Measurements from ENCODE around the gene NTSR2. TPM values are rescaled to one million over a fixed set of nuclear protein-coding genes. Genes with fewer than 3 reads are reported as not detected.
A peak's percentile ranks its signal among the peaks of the same experiment; 100 is the strongest.

NTSR2 gene
- total RNA-seq, 1 donor from 2014 or later = not detected

DNA sequence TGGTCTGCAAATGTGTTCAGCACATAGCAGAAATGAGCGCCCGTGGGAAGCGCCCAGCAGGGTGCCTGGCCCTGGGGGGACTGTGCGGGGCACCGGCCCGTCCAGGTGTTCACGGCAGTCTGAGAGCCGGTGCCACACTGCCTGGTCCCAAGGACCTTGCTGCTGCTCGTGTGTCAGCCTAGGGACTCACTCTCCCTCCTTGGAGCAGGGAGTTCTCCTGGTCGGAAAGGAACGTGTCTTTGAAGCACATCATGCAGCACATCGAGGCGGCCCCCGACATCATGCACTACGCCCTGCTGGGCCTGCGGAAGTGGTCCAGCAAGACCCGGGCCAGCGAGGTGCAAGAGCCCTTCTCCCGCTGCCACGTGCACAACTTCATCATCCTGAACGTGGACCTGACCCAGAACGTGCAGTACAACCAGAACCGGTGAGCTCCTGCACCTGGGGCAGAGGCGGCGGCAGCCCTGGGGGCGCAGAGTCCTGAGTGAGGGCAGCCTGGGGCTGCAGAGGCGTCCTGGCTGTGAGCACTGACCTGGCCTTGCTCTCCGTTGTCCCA is 36.0 kb downstream of the NTSR2 start:
- ATAC-seq (no peak), DNase-seq (ENCODE audit: low spot score) (no peak)

DNA sequence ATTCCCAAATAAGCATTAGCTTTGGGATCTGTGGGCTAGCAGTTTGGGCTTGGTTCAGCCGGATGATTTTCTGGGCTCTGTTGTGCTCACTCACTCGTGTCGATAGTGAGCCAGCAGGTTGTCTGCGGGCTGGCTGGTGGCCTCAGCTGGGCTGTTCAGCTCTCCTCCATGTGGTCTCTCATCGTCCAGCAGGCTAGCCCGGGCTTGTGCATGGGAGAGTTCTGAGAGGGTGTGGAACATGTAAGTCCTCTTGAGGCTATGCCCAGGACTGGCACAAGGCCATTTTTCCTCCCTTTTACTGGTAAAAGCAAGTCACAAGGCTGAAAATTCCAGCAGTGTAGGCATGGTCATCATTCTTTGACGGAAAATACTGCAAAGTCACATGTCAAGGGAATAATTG is 38.5 kb downstream of the NTSR2 start:
- ATAC-seq (no peak), DNase-seq (ENCODE audit: low spot score) (no peak)

DNA sequence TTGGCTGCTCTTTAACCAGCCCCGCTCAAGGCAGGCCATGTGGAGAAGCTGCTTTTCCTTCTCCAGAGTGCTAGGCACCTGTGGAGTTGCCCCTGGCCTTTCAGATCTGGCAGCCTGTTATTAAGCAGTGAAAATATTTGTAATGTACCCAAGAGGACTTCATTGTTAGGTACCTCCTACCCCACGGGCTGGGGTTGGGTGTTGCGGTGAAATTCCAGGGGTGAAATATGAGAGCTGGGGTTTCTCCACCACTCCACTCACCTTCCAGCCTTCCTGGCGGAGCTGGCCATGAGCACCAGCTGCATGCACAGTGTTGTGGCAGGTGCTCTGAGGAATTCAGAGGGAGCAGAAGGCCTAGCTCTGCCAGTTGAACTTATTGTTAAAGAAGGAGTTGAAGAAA is 39.1 kb downstream of the NTSR2 start:
- no peak for DNase-seq (ENCODE audit: low spot score)
- no peak for ATAC-seq

DNA sequence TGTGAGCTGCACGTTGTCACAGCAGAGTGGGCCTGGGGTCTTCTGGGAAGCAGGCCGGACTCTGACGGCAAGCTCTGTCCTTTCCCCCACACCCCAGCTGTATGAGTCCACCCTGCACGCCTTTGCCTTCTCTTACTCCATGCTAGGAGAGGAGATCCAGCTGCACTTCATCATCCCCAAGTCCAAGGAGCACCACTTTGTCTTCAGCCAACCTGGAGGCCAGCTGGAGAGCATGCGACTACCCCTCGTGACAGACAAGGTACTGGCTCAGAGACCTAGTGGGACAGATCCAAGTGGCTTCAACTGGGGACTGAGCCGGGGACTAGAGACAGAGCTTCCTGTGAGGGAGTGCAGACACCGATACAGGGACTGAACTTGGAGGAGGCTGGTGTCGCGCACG is 40.1 kb downstream of the NTSR2 start:
- DNase-seq (ENCODE audit: low spot score) (no peak), ATAC-seq (no peak)

DNA sequence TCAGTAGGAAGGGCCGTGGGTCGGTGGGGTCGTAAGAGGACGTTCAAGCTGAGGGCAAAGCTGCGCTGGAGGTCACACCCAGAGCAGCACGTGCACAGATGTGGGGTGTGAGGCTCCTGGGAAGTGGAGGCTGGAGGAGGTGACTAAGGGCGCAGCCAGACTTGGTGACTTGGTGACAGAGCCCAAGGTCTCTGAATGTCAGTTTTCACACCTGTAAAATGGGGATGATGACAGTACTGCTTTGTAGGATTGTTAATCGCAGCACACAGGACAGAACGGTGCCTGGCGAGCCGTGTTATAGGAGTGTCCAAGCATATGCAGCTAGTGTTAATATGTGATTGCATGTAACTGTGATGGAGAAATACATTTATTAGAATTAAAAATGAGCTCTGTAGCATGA is 40.8 kb downstream of the NTSR2 start:
- ATAC-seq (no peak), DNase-seq (ENCODE audit: low spot score) (no peak)

DNA sequence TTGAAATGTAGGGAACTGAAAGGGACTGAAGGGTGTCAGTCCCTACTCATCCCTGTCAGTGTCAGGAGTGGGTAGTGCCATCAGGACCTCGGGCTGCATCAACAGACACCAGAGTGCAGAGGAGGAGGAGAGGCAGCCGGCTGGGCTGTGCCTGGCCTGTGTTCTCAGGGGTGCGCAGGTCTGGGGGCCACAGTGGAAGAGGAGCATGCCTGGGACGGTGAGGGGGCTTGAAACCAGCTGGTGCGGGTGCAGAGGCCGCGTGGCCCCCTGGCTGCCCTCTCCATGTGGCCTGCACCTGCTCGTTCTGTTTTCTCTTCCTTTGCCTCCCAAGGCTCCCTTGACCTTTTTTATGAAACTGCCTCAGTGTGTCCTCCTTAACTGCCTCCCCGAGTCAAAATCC is 41.3 kb downstream of the NTSR2 start:
- ATAC-seq = no peak
- no peak for DNase-seq (ENCODE audit: low spot score)

DNA sequence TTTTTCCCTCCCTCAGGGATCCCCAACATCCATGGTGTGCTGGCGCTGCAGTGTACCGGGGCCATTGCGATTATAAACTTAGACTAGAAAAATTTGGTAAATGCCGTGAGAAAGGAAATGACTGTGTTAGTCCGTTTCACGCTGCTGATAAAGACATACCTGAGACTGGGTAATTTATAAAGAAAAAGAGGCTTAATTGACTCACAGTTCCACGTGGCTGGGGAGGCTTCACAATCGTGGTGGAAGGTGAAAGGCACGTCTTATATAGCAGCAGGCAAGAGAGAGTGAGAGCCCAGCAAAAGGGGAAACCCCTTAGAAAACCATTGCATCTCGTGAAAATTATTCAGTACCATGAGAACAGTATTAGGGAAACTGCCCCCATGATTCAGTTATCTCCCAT is 44.3 kb downstream of the NTSR2 start:
- no peak for ATAC-seq
- DNase-seq (ENCODE audit: low spot score) = no peak

DNA sequence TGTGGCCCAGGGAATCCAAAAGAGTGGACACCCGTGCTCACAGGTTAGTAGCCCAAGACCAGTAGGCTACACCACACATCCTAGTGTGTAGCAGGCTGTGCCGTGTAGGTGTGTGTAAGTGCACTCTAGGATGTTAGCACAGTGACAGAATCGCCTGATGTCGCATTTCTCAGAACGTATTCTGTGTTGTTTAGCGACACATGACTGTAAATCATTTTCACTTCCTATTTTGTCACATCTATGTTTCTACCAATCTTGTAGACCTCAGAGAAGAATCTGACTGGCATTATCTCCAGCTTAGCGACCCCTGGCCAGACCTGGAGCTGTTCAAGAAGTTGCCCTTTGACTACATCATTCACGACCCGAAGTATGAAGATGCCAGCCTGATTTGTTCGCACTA is 45.1 kb downstream of the NTSR2 start:
- ATAC-seq (no peak), DNase-seq (ENCODE audit: low spot score) (no peak)

DNA sequence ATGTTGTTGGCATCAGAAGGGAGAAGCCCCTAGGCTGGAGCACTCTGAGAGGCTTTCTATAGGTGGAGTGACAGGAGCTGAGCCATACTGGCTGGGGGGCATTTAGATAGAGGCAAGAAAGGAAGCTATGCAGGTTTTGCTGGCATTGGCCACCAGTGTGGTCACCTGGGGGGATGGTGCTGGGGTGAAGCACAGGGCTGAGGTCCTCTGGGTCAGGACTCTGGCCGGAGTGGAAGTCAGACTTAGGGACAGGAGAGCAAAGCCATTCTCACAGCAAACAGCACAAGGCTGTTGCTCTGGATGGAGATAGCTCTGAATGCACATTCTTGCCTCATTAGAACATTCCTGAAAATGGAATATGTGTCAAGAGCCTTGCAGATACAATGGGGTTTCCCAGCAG is 47.4 kb downstream of the NTSR2 start:
- DNase-seq (ENCODE audit: low spot score) (no peak), ATAC-seq (no peak)

DNA sequence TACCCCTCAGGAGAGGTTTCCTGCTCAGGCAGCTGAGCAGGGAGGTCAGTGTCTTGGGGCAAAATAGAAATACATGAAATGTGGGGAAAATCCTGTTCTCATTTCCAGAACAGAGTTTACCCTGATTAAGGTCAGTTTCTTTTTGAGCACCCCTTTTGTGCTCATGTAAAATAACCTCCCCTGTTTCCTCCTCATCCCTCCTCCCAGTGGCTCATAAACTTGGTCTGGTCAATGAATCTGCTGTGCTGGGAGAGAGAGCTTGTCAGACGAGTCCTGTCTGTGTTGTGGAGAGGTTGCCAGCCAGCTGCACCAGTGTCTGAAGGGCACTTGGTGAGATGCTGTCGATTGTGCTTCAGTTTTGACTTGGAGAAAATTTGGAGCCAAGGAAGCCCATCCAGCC is 48.6 kb downstream of the NTSR2 start:
- no peak for ATAC-seq
- no peak for DNase-seq (ENCODE audit: low spot score)

DNA sequence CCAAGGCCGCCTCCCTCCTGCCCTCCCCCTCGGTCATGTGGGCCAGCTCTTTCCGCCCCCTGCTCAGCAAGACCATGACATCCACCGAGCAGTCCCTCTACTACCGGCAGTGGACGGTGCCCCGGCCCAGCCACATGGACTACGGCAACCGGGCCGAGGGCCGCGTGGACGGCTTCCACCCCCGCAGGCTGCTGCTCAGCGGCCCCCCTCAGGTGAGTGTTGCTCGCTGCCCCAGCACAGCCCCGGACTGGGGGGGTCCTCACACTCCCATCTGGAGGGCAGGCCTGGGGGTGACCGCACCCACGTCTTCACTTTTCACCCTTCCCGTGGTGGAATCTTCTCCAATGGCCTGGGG is 51.3 kb downstream of the NTSR2 start:
- no peak for ATAC-seq
- DNase-seq (ENCODE audit: low spot score) = no peak

DNA sequence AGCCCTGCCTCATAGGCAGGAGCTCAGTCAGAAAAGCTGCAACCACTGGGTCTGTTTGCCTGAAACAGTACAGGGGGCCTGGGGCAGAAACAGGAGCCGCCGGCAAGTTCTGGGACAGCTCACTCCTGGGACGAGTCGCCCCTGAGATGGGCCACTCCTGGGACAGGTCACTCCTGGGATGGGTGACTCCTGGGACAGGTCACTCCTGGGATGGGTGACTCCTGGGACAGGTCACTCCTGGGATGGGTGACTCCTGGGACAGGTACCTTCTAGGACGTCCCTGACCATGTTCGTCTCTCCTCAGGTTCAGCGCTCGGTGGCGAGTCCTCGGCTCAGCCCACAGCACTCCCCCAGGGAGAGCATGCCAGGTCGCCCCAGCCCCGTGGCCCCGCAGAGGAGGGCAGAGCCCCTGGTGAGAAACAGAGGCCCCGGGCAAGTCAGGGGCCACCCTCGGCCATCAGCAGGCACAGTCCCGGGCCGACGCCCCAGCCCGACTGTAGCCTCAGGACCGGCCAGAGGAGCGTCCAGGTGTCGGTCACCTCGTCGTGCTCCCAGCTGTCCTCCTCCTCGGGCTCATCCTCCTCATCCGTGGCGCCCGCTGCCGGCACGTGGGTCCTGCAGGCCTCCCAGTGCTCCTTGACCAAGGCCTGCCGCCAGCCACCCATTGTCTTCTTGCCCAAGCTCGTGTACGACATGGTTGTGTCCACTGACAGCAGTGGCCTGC is 51.8 kb downstream of the NTSR2 start:
- ATAC-seq (peak; percentile 41), DNase-seq (ENCODE audit: low spot score) (no peak)

DNA sequence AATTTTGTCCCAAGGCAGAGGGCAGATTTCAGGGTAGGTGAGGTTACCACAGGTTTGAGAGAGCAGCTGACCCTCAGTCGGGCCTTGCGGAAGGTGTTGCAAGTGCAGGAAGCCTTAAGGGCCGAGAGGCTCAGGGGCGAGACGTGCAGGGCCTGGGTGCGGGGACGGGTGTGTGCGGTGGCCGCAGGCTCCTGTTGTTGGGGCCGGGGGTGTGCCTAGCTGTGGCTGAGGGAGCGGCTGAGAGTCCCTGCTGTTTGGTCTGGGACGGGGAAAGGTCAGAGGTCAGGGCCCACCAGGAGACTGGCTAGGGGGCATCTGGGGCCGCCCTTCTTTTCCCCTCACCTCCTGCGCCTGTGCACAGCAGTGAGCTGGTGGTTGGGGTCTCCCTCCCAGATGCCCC is 52.5 kb downstream of the NTSR2 start:
- DNase-seq (ENCODE audit: low spot score) (no peak), ATAC-seq (no peak)

DNA sequence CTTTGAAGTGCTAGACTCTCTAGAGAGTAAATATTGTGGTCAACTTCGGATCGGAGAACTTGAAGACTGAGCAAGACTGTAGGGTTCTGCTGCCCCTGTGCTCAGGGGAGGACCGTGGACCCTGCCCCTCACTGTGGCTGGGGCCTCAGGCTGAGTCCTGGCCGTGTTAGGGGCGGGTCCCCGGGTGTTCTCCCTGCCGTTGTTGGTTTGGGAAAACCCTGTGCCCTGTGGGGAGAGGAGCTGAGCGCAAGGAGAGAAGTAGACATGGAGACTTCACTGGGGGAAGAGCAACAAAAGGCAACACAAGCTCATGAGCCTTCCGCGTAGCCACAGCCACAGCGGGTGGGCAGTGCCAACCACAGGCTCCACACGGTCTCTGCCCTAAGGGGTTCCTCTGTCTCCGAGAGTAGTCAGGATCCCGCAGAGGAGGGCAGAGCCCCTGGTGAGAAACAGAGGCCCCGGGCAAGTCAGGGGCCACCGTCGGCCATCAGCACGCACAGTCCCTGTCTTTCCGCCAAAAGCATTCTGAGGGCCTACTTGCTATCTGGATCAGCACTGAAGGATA is 53.1 kb downstream of the NTSR2 start:
- DNase-seq (ENCODE audit: low spot score) = no peak
- no peak for ATAC-seq

DNA sequence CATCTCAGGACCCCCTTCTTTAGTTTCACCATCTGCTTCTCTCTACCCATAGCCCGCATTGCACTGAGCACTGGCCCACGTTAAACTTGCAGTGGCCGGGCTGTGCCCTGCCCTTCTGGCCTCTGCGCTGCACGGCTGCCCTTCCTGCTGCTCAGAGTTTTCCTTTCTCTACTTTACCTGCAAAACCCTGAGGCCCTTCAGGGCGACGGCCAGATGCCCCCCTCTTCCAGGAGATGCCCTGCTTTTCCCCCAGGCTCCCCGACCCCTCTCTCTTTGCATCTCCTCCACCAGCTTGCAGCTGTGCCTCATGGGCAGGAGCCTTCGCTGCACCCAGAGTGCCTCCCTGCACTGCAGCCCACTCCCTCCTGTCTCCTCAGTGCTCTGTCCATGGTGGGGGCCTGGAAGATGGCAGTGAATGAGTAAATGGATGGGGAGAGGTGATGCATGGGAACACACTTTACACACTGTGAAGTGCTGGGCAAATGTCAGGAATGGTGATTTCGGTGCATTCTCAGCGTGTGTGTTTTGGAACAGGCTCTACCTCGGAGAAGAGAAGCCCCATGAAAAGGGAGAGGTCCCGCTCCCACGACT is 53.8 kb downstream of the NTSR2 start:
- no peak for ATAC-seq
- DNase-seq (ENCODE audit: low spot score) = no peak

DNA sequence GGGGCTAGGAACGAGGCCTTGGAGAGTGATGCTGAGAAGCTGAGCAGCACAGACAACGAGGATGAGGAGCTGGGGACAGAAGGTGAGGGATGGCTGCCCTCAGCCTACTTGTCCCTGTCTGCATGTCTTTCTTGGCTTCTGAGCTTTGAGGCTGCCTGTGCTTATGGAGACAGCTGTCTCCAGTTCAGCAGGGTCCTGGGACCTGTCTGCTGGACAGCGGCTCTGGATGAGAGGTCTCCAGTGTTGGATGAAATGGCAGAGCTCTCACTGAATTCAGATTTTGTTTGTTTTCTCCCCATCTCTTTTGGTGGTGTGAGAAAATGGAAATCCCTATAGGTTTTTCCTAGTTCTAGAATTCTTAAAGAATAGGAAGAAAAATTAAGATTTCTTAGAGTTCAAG is 54.8 kb downstream of the NTSR2 start:
- DNase-seq (ENCODE audit: low spot score) (no peak), ATAC-seq (no peak)

DNA sequence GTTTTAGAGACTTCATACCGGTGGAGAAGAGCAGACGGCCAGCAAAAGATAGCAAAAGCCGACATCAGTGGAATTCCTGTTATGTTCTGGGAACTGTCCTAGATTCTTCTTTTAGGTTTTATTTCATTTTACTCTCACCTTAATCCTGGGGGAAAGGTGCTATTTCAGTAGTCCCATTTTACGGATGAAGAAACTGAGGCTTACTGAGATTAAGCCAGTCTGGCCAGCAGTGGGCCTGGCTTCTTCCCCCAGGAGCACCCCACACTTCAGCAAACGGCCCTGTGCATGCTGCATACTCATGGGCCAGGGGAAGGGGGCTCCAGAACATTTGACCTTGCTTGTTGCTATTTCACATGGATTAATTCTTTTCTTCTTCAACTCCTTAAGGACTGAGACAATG is 56.7 kb downstream of the NTSR2 start:
- ATAC-seq (no peak), DNase-seq (ENCODE audit: low spot score) (no peak)

DNA sequence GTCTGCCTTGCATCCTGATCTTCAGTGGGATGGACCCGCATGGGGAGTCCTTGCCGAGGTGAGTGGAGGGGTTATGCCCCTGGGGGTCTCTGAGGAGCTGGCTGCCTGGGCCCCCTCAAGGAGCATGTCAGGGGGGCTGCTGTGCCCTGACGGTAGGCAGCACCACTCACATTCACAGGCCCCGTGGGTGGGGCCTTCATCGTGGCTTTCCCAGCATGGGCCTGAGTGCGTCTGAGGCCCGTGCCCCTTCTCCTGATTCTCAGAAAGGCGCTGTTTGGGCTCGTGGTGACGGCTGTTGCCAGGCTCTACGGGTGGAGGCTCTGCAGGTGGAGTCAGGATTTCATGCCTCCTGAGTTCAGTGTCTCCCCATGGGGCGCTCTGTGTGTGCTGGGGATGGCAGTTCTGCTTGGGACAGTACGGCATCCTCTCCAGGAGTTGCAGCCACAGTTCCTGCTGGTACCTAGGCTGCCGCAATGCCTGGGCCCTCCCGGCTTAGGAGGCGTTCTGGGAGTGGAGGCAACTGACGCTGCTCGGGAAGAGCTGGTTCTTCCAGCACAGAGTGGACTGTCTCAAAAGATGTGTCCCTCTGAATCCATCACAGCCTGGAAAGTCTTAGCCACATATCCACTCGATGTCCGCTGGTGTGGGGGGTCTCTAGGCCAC is 57.3 kb downstream of the NTSR2 start:
- DNase-seq (ENCODE audit: low spot score) (no peak), ATAC-seq (no peak)

DNA sequence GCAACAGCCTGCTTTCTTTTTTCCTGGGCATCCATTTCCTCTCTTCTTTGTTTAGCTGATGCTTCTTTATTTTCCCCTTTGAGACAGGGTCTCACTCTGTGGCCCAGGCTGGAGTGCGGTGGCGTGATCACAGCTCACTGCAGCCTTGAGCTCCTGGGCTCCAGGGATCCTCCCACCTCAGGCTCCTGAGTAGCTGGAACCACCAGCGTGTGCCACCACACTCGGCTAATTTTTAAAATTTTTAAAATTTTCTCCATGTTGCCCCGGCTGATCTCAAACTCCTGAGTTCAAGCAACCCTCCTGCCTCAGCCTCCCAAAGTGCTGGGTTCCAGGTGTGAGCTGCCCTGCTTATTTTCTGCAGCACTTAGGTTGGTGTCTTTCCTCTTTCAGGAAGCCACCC is 58.7 kb downstream of the NTSR2 start:
- ATAC-seq (no peak), DNase-seq (ENCODE audit: low spot score) (no peak)

DNA sequence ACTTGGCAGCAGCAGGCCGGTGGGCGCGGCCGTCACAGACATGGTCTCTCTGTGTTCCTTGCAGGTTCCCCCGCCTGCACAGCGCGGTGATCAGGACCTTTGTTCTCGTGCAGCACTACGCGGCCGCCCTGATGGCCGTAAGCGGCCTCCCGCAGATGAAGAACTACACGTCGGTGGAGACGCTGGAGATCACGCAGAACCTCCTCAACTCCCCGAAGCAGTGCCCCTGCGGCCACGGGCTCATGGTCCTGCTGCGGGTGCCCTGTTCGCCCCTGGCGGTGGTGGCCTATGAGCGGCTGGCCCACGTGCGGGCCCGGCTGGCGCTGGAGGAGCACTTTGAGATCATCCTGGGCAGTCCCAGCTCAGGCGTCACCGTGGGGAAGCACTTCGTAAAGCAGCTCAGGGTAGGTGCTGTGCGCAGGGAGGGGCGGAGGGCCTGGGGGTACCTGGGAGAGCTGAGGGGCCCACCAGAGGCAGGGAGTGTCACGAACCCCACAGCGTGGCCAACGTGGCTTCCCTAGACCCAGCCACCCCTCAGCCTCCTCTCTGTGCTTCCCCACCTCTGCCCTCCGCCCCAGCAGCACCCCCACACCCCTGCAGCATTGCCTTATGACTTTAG is 59.3 kb downstream of the NTSR2 start:
- DNase-seq (ENCODE audit: low spot score) (no peak), ATAC-seq (no peak)
